DOHH2 (cell line): ENCODE data around the gene ERMN.

ENCODE experiments used
- H3F3A ChIP-seq: fragments of 200-600 bp; sonication (generic), shearing (Covaris generic); 2 replicates; pipeline ENCODE4 v1.6.0; 2016; ENCODE audit warnings: antibody characterized with exemption, mild to moderate bottlenecking; ENCODE audit not compliant: control insufficient read depth, insufficient read depth
- H3K27ac ChIP-seq: fragments of 200-600 bp; sonication (generic); 2 replicates; pipeline ENCODE4 v1.5.1; 2014; ENCODE audit warnings: low read depth, mild to moderate bottlenecking, low read length, moderate library complexity
- H3K27me3 ChIP-seq: fragments of 200-600 bp; sonication (generic); 2 replicates; pipeline ENCODE4 v1.6.1; 2014; ENCODE audit warnings: mild to moderate bottlenecking, low read length, mixed read lengths; ENCODE audit not compliant: control insufficient read depth
- H3K36me3 ChIP-seq: fragments of 200-600 bp; sonication (generic); 2 replicates; pipeline ENCODE4 v1.6.1; 2014; ENCODE audit warnings: mild to moderate bottlenecking, low read length, moderate library complexity, mixed read lengths; ENCODE audit not compliant: control insufficient read depth
- H3K4me1 ChIP-seq: fragments of 200-600 bp; sonication (generic); 2 replicates; pipeline ENCODE4 v1.6.1; 2014; ENCODE audit warnings: mild to moderate bottlenecking, low read length, mixed read lengths; ENCODE audit not compliant: control insufficient read depth
- H3K4me2 ChIP-seq: fragments of 200-600 bp; sonication (generic); 2 replicates; pipeline ENCODE4 v1.6.0; 2014; ENCODE audit warnings: mild to moderate bottlenecking, low read length, moderate library complexity
- H3K4me3 ChIP-seq: fragments of 200-600 bp; sonication (generic); 2 replicates; pipeline ENCODE4 v1.5.1; 2014; ENCODE audit warnings: mild to moderate bottlenecking, low read length, mixed read lengths
- H3K79me2 ChIP-seq: fragments of 200-600 bp; sonication (generic); 2 replicates; pipeline ENCODE4 v1.6.1; 2014; ENCODE audit warnings: mild to moderate bottlenecking, low read length, mixed read lengths; ENCODE audit not compliant: control insufficient read depth
- H3K9me2 ChIP-seq: fragments of 200-600 bp; sonication (generic); replicated peaks from 2 replicates; pipeline ENCODE4 v1.6.1; 2014; ENCODE audit warnings: mild to moderate bottlenecking, low read length, mixed read lengths; ENCODE audit not compliant: control insufficient read depth
- H3K9me3 ChIP-seq: fragments of 200-600 bp; sonication (generic); 2 replicates; pipeline ENCODE4 v1.6.1; 2014; ENCODE audit warnings: antibody characterized with exemption, low read length, mixed read lengths; ENCODE audit not compliant: control insufficient read depth, insufficient read depth
- H4K20me1 ChIP-seq: fragments of 200-600 bp; sonication (generic); 2 replicates; pipeline ENCODE4 v1.6.0; 2014; ENCODE audit warnings: low read depth, mild to moderate bottlenecking, antibody characterized with exemption, low read length, moderate library complexity; ENCODE audit not compliant: control insufficient read depth, insufficient read depth
- CTCF ChIP-seq: fragments of 200-600 bp; sonication (generic); IDR thresholded peaks from one replicate; pipeline ENCODE4 v1.5.1; 2014; ENCODE audit warnings: antibody characterized with exemption, mild to moderate bottlenecking, low read depth, low read length; ENCODE audit not compliant: poor library complexity, severe bottlenecking
- EZH2phosphoT487 ChIP-seq: fragments of 200-600 bp; sonication (generic); IDR thresholded peaks from 2 replicates; pipeline ENCODE4 v1.6.1; 2017; ENCODE audit warnings: borderline replicate concordance, mild to moderate bottlenecking, antibody characterized with exemption, low read length, moderate library complexity, mixed read lengths

The ERMN gene

GRCh38 chr2:157326698-157327097 lies 1.1 kb upstream of the ERMN start:
- no peaks in the 10 kb centered on the region for H3K79me2 ChIP-seq
- no peaks in the 10 kb centered on the region for H3K9me2 ChIP-seq
- no peaks in the 10 kb centered on the region for H3K27me3 ChIP-seq
- TF ChIP-seq EZH2phosphoT487 (no peak), CTCF (no peak)
- no peaks in the 10 kb centered on the region for H3K36me3 ChIP-seq
- no peak overlapping the region for H3K4me3 ChIP-seq
- H3K4me2 ChIP-seq, result no peak overlapping the region
- no peaks in the 10 kb centered on the region for H4K20me1 ChIP-seq
- H3F3A ChIP-seq, result 0 out of 2 replicates have a peak, but pooled peaks cover 2% of the 10 kb centered on the region
- H3K4me1 ChIP-seq, result peaks cover 18% of the 10 kb centered on the region
- H3K27ac ChIP-seq, result no peak overlapping the region
- no peaks in the 10 kb centered on the region for H3K9me3 ChIP-seq

GRCh38 chr2:157324331-157324843 lies 1.2 kb downstream of the ERMN start:
- Histone ChIP-seq H3K9me2 (no peaks in the 10 kb centered on the region), H3K4me1 (peaks cover 21% of the 10 kb centered on the region), H3K4me2 (no peak overlapping the region), H3K79me2 (no peaks in the 10 kb centered on the region), H3K9me3 (no peaks in the 10 kb centered on the region), H3K36me3 (no peaks in the 10 kb centered on the region), H4K20me1 (no peaks in the 10 kb centered on the region), H3K4me3 (no peak overlapping the region), H3K27ac (no peak overlapping the region), H3F3A (0 out of 2 replicates have a peak, but pooled peaks cover 2% of the 10 kb centered on the region), H3K27me3 (no peaks in the 10 kb centered on the region)
- no peak for TF ChIP-seq EZH2phosphoT487
- TF ChIP-seq CTCF, result no peak

- Histone ChIP-seq H3F3A (0 out of 2 replicates have a peak, but pooled peaks cover 2% of the 10 kb centered on the region), H3K79me2 (no peaks in the 10 kb centered on the region), H3K9me3 (no peaks in the 10 kb centered on the region), H3K36me3 (no peaks in the 10 kb centered on the region), H3K4me3 (no peak overlapping the region), H3K4me1 (peaks cover 8% of the 10 kb centered on the region), H3K27me3 (no peaks in the 10 kb centered on the region), H4K20me1 (no peaks in the 10 kb centered on the region), H3K27ac (no peak overlapping the region), H3K9me2 (no peaks in the 10 kb centered on the region), H3K4me2 (no peak overlapping the region)
- TF ChIP-seq CTCF, result no peak
- no peak for TF ChIP-seq EZH2phosphoT487
These were observed 3.2 kb downstream of the ERMN start for GRCh38 chr2:157322432-157322831.

GRCh38 chr2:157321466-157321865 lies 4.2 kb downstream of the ERMN start:
- peaks cover 4% of the 10 kb centered on the region for H3K4me1 ChIP-seq
- no peaks in the 10 kb centered on the region for H3K36me3 ChIP-seq
- H3K27ac ChIP-seq, result no peak overlapping the region
- H3K4me3 ChIP-seq, result no peak overlapping the region
- no peak overlapping the region for H3K4me2 ChIP-seq
- no peaks in the 10 kb centered on the region for H3K9me3 ChIP-seq
- no peaks in the 10 kb centered on the region for H3F3A ChIP-seq
- no peaks in the 10 kb centered on the region for H4K20me1 ChIP-seq
- no peaks in the 10 kb centered on the region for H3K79me2 ChIP-seq
- no peaks in the 10 kb centered on the region for H3K27me3 ChIP-seq
- H3K9me2 ChIP-seq, result no peaks in the 10 kb centered on the region
- TF ChIP-seq CTCF (no peak), EZH2phosphoT487 (no peak)
